ENCODE data around the gene WDR86.

Gene WDR86

DNA sequence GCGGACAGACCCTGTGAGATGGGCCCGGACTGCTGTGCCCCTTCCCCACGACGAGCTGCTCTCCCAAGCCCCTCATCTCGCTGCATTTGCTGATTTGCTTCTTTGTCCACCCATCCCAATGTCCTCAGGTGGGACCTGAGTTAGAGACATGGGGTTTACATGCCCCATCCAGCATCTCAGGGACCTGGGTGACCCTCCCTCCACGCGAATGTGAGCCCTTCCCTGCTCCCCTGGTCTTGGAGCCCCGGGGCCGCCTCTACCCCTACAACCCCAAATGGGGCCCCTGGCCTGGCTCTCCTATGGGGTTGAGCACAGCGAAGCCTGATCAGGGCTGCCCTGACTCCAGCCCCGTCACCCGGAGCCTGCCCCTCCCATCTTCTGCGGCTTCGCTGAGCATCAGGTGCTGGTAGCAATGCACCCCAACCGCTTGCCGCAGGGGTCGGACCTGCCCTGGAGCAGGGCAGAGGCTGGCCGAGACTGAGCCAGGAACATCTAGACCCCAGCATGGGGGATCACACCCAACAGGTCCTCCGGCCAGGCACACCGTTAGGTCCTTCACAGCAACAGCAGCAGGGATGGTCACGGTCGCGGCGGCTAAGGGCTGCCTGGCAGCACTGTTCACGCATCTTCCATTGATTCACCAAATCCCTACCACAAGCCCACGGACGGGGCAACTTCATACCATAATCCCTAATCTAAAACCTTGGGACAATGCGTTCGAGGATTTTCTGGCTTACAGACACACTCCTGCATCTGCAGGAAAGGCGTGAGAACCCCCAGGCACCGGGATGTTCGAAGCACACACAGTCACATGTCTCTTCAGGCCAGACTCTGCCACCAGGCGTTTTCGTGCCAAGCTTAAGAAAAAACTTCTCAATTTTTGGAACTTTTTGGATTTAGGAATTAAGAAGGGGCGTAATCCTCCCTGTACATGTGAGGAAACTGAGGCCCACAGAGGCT, 15.5 kb downstream of the WDR86 start:
- Histone ChIP-seq H3K9me3 (ENCODE audit: control insufficient read depth in 5 of 5, low read length in 5 of 5) (peaks cover 0 to 3% (median 0%) of the 10 kb centered on the region in 5 donors), H3K27ac (ENCODE audit: low read depth, low read length) (no peak overlapping the region), H3K36me3 (ENCODE audit: control insufficient read depth in 5 of 5, insufficient read depth in 5 of 5, low read length in 5 of 5) (peaks cover 0 to 5% (median 2%) of the 10 kb centered on the region in 5 donors), H3K4me1 (ENCODE audit: control insufficient read depth in 5 of 5, insufficient read depth in 5 of 5, low read length in 5 of 5) (peaks cover 0 to 2% (median 0%) of the 10 kb centered on the region in 5 donors), H3K27me3 (ENCODE audit: control insufficient read depth in 5 of 5, insufficient read depth in 4 of 5, low read length in 5 of 5) (peaks cover 0 to 14% (median 0%) of the 10 kb centered on the region in 5 donors), H3K4me3 (ENCODE audit: low read depth in 1 of 5, low read length in 5 of 5) (no peak overlapping the region), H3K9ac (ENCODE audit: low read length in 5 of 5) (no peak overlapping the region)

DNA sequence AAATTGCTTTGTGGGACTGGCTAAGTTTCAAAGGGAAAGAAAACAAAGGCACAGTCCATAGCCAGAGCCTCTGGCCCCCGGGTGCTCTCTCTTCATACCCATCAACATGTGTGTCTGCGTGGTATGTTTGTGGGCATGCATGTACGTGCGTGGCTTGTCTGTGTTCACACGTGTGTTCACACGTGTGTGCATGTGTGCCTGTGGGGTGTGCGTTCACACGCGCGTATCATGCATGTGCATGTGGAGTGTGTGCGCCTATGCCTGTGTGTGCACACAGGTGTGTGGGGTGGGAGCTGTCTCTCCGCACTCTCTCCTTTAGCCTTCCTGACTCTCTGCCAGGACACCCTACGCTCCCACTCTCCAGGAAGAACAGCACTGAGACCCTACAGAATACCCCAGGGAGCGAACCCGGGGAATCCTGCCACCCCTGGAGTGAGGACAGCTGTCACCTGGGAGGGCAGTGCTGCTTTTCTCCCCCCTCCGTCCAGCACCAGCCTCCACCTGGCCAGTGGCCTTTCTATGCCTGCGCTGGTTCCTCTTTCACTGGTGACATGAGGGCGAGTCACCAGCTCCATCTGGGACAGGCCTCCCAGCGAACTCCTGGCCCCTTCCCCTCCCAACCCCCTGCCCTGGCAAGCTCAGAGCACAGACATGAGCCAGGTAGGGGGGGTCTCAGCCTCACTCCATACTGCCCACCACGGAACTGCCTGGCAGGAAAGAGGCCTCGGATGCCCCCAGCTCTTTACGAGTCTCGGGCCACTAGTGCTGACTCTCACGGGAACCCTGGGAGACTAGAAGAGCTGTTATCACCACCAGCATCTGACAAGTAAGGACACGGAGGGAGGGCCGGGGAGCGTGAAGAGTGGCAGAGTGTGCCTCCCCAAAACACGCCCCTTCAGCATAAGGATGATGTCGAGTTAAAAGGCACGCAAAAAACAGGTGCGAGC, 16.5 kb downstream of the WDR86 start:
- no peak overlapping the region for H3K4me3 ChIP-seq (ENCODE audit: low read depth in 1 of 5, low read length in 5 of 5)
- H3K27me3 ChIP-seq (ENCODE audit: control insufficient read depth in 5 of 5, insufficient read depth in 4 of 5, low read length in 5 of 5) = peaks cover 0 to 14% (median 0%) of the 10 kb centered on the region in 5 donors
- H3K36me3 ChIP-seq (ENCODE audit: control insufficient read depth in 5 of 5, insufficient read depth in 5 of 5, low read length in 5 of 5) = peaks cover 0 to 5% (median 0%) of the 10 kb centered on the region in 5 donors
- peaks cover 0 to 3% (median 0%) of the 10 kb centered on the region in 5 donors for H3K9me3 ChIP-seq (ENCODE audit: control insufficient read depth in 5 of 5, low read length in 5 of 5)
- H3K4me1 ChIP-seq (ENCODE audit: control insufficient read depth in 5 of 5, insufficient read depth in 5 of 5, low read length in 5 of 5) = peaks cover 0 to 2% (median 0%) of the 10 kb centered on the region in 5 donors
- H3K27ac ChIP-seq (ENCODE audit: low read depth, low read length) = no peak overlapping the region
- no peak overlapping the region for H3K9ac ChIP-seq (ENCODE audit: low read length in 5 of 5)

DNA sequence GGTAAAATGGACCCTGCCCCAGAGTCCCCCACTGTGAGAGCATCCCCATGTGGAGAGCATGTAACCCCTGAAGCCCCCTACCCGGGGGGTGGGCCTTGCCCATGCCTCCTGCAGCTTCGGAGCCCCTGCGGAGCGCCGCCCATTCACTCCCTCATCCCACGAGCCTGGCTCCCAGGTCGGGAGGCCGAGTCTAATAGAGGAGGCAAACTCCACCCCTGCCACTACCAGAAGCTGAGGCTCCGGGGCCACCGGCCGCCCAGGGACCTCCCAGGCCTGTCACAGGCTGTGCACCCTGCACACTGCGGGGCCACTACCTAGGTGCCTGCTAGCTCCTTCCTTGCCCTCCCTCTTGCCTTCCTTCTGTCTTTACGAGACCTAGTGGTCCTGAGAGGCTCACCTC, 17.4 kb downstream of the WDR86 start:
- Histone ChIP-seq H3K27me3 (ENCODE audit: control insufficient read depth in 5 of 5, insufficient read depth in 4 of 5, low read length in 5 of 5) (peaks cover 0 to 14% (median 0%) of the 10 kb centered on the region in 5 donors), H3K4me3 (ENCODE audit: low read depth in 1 of 5, low read length in 5 of 5) (no peak overlapping the region), H3K36me3 (ENCODE audit: control insufficient read depth in 5 of 5, insufficient read depth in 5 of 5, low read length in 5 of 5) (peaks cover 0 to 2% (median 0%) of the 10 kb centered on the region in 5 donors), H3K9me3 (ENCODE audit: control insufficient read depth in 5 of 5, low read length in 5 of 5) (no peaks in the 10 kb centered on the region), H3K27ac (ENCODE audit: low read depth, low read length) (no peak overlapping the region), H3K4me1 (ENCODE audit: control insufficient read depth in 5 of 5, insufficient read depth in 5 of 5, low read length in 5 of 5) (peaks cover 0 to 2% (median 0%) of the 10 kb centered on the region in 5 donors), H3K9ac (ENCODE audit: low read length in 5 of 5) (no peak overlapping the region)

DNA sequence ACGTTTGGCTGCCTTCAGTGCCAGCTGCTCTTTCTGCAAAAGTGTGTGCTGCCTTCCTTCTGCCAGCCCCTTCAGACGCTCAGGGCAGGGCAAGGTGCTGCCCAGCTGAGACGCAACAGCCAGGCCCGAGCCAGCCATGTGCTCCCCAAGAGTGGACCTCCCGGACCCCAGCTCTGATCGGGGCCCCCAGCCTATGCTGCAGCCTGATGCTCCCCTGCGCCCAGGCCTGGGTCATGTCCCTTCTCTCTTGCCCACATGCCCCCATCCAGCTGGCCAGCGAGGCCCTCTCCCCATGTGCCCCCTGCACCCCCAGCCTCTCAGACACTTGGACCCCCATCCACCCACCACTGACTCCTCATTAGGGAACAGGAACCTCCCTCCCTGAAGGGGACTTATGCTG, 17.8 kb downstream of the WDR86 start:
- no peak overlapping the region for H3K9ac ChIP-seq (ENCODE audit: low read length in 5 of 5)
- no peak overlapping the region for H3K27ac ChIP-seq (ENCODE audit: low read depth, low read length)
- H3K36me3 ChIP-seq (ENCODE audit: control insufficient read depth in 5 of 5, insufficient read depth in 5 of 5, low read length in 5 of 5) = peaks cover 0 to 2% (median 0%) of the 10 kb centered on the region in 5 donors
- H3K4me3 ChIP-seq (ENCODE audit: low read depth in 1 of 5, low read length in 5 of 5) = no peak overlapping the region
- H3K4me1 ChIP-seq (ENCODE audit: control insufficient read depth in 5 of 5, insufficient read depth in 5 of 5, low read length in 5 of 5) = peaks cover 0 to 4% (median 2%) of the 10 kb centered on the region in 5 donors
- H3K9me3 ChIP-seq (ENCODE audit: control insufficient read depth in 5 of 5, low read length in 5 of 5) = no peaks in the 10 kb centered on the region
- H3K27me3 ChIP-seq (ENCODE audit: control insufficient read depth in 5 of 5, insufficient read depth in 4 of 5, low read length in 5 of 5) = peaks cover 0 to 14% (median 0%) of the 10 kb centered on the region in 5 donors

DNA sequence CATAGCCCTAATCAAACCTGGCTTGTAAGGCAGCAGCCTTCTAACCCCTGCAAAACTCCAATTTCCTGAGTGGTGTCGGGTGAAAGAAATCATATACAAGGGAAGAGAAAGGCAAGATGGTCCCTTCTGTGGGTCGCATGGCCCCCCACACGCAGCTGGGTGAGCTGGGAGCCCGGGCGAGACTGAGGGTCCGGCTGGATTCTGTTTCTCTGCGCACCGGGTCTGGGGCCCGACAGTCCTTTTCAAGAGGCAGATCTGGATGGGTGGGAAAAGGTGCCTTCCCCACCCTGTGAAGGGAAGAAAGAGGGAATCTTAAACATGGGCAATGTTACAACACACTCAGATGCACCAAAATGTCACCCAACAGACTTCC, 18.5 kb downstream of the WDR86 start:
- no peak overlapping the region for H3K27ac ChIP-seq (ENCODE audit: low read depth, low read length)
- H3K36me3 ChIP-seq (ENCODE audit: control insufficient read depth in 5 of 5, insufficient read depth in 5 of 5, low read length in 5 of 5) = peaks cover 0 to 2% (median 0%) of the 10 kb centered on the region in 5 donors
- no peak overlapping the region for H3K4me3 ChIP-seq (ENCODE audit: low read depth in 1 of 5, low read length in 5 of 5)
- no peaks in the 10 kb centered on the region for H3K9me3 ChIP-seq (ENCODE audit: control insufficient read depth in 5 of 5, low read length in 5 of 5)
- no peak overlapping the region for H3K9ac ChIP-seq (ENCODE audit: low read length in 5 of 5)
- peaks cover 0 to 10% (median 8%) of the 10 kb centered on the region in 5 donors for H3K4me1 ChIP-seq (ENCODE audit: control insufficient read depth in 5 of 5, insufficient read depth in 5 of 5, low read length in 5 of 5)
- peaks cover 0 to 14% (median 0%) of the 10 kb centered on the region in 5 donors for H3K27me3 ChIP-seq (ENCODE audit: control insufficient read depth in 5 of 5, insufficient read depth in 4 of 5, low read length in 5 of 5)

DNA sequence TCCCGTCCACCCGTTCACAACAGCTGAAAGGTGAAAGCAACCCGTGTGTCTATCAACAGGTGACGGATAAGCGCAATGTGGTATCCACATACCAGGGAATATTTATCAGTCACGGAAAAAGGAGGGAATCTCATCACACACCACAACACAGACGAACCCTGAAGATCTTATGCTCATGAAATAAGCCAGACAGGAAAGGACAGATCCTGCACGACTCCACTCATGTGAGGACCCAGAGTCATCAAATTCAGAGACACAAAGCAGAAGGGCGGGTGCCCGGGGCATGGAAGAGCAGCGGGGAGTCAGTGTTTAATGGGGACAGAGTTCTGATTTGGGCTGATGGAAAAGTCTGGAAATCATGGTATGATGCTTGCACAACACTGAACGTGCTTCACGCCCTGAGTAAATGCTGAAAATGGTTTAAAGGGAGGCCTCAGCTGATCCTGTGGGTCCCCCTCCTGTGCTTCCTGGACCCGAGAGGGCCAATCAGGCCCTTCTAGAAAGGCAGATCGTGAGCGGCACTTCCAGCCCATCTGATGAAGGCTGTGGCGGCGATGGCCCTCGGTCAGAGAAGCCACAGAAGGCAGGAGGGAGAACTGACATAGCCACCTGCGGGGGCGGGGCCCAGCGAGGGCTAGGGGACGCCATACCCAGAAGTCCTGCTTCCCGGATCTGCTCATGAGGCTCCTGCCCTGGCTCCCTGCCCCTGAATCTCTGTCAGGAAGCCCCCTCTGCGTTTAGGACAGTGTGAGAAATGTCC, 19.1 kb downstream of the WDR86 start:
- peaks cover 0 to 14% (median 10%) of the 10 kb centered on the region in 5 donors for H3K4me1 ChIP-seq (ENCODE audit: control insufficient read depth in 5 of 5, insufficient read depth in 5 of 5, low read length in 5 of 5)
- no peak overlapping the region for H3K9ac ChIP-seq (ENCODE audit: low read length in 5 of 5)
- no peak overlapping the region for H3K27ac ChIP-seq (ENCODE audit: low read depth, low read length)
- H3K4me3 ChIP-seq (ENCODE audit: low read depth in 1 of 5, low read length in 5 of 5) = no peak overlapping the region
- H3K36me3 ChIP-seq (ENCODE audit: control insufficient read depth in 5 of 5, insufficient read depth in 5 of 5, low read length in 5 of 5) = peaks cover 0 to 2% (median 0%) of the 10 kb centered on the region in 5 donors
- H3K27me3 ChIP-seq (ENCODE audit: control insufficient read depth in 5 of 5, insufficient read depth in 4 of 5, low read length in 5 of 5) = peaks cover 0 to 14% (median 0%) of the 10 kb centered on the region in 5 donors
- H3K9me3 ChIP-seq (ENCODE audit: control insufficient read depth in 5 of 5, low read length in 5 of 5) = no peaks in the 10 kb centered on the region

DNA sequence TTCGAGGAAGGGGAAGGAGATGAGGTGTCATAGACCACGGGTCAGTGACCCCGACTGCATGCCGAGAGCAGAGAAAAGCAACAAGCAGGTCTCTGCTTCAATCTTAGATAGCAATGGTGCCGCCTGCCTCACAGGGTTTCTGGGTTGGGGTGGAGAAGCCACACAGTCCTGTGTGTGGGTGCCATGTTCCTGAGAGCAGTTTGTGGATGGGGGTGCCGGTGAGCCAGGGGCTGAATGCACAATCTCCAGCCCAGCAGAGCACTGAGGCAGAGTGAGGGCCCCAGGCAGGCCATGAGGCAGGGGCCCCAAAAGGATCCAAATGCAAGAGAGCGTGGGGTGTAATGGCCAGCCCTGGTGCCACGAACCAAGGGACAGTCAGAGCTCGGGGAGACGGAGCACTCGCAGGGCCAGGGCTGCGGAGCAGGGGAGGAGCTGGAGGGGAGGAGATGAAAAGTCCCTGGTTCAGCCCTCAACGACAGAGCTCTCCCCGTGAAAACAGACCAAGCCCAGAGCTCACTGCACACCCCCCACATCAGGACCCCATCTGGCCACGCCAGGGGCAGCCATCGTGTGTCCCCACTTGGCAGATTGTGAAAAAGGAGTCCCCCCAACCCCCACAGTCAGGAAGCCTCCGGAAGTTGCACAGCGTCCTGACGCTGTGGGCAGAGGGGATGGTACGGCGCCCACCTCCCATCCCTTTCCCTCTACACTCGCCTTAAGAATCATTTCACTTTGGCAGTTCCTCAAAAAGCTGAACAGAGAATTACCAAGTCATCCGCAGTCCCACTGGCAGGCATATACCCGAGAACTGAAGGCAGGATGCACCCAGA, 19.9 kb downstream of the WDR86 start:
- H3K36me3 ChIP-seq (ENCODE audit: control insufficient read depth in 5 of 5, insufficient read depth in 5 of 5, low read length in 5 of 5) = peaks cover 0 to 2% (median 0%) of the 10 kb centered on the region in 5 donors
- H3K9ac ChIP-seq (ENCODE audit: low read length in 5 of 5) = no peak overlapping the region
- H3K27me3 ChIP-seq (ENCODE audit: control insufficient read depth in 5 of 5, insufficient read depth in 4 of 5, low read length in 5 of 5) = peaks cover 0 to 14% (median 0%) of the 10 kb centered on the region in 5 donors
- H3K9me3 ChIP-seq (ENCODE audit: control insufficient read depth in 5 of 5, low read length in 5 of 5) = no peaks in the 10 kb centered on the region
- H3K4me1 ChIP-seq (ENCODE audit: control insufficient read depth in 5 of 5, insufficient read depth in 5 of 5, low read length in 5 of 5) = peaks cover 0 to 14% (median 10%) of the 10 kb centered on the region in 5 donors
- H3K4me3 ChIP-seq (ENCODE audit: low read depth in 1 of 5, low read length in 5 of 5) = no peak overlapping the region
- no peak overlapping the region for H3K27ac ChIP-seq (ENCODE audit: low read depth, low read length)

DNA sequence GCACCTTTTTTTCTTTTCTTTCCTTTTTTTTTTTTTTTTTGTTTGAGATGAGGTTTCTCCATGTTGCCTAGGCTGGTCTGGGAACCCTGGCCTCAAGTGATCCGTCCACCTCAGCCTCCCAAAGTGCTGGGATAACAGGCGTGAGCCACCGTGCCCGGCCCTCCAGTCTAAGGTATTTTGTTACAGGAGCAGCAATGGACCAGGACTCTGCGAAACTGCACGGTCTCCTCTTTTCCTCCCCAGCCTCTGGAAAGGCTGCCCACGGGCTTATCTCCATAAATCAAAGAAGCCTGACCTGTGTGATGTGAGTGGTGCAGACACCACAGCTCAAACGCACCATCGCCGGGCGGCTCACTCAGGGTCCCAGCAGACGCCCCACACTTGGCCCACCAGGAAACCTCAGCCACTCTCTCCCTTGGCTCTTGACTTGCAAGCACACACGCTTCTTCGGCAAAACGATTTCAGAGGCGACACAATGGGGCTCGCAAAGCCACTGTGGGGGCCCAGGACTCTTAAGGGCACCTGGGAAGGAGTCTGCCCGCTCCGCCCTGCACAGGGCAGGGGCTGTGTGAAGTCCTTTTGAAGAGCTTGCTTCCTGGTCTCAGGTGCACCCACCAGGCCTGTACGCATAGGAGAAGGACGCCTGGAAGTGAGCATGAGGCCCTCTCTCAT, 20.6 kb downstream of the WDR86 start:
- Histone ChIP-seq H3K36me3 (ENCODE audit: control insufficient read depth in 5 of 5, insufficient read depth in 5 of 5, low read length in 5 of 5) (peaks cover 0 to 2% (median 0%) of the 10 kb centered on the region in 5 donors), H3K9ac (ENCODE audit: low read length in 5 of 5) (no peak overlapping the region), H3K4me3 (ENCODE audit: low read depth in 1 of 5, low read length in 5 of 5) (no peak overlapping the region), H3K27me3 (ENCODE audit: control insufficient read depth in 5 of 5, insufficient read depth in 4 of 5, low read length in 5 of 5) (peaks cover 0 to 19% (median 0%) of the 10 kb centered on the region in 5 donors), H3K9me3 (ENCODE audit: control insufficient read depth in 5 of 5, low read length in 5 of 5) (peaks cover 0 to 6% (median 0%) of the 10 kb centered on the region in 5 donors), H3K27ac (ENCODE audit: low read depth, low read length) (no peak overlapping the region), H3K4me1 (ENCODE audit: control insufficient read depth in 5 of 5, insufficient read depth in 5 of 5, low read length in 5 of 5) (peaks cover 0 to 14% (median 10%) of the 10 kb centered on the region in 5 donors)
